LNCAP (cell line): ENCODE results near the gene ADD1.

Experiments
- TF ChIP-seq, protein P1 (sequence below): fragments of 450-650 bp; IDR thresholded peaks from 2 replicates; pipeline ENCODE4 v1.5.1; 2017; ENCODE audit warnings: mild to moderate bottlenecking

Gene ADD1

DNA sequence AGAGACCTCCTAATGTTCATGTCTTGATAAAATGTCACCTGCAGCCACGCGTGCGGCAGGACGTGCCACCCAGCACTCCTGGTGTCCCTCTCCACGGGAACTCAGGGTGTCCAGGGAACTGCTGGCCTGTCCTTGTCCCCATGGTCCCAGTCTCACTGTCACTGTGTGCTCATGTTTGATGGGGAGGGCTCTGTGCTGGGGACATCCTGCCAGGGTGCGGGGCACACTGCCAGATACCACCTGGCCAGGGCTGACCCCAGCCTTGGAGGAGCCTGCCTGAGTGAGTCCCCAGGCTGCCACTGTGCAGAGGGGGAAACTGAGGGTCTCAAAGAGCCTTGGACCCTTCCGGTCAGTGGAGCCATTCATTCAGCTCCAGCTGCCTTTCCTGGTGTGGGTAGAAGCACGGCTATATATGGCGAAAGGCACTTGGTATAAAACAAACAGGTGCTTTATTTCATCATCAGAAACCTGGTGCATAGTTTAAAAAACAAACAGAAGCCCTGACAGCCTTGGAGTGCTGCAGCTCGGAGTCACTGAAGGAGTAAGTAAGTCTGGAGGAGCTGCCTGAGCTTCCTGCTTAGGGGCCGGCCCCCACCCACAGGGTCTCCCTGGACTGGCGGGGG is 86.6 kb downstream of the ADD1 start:
- TF ChIP-seq, protein P1, sequence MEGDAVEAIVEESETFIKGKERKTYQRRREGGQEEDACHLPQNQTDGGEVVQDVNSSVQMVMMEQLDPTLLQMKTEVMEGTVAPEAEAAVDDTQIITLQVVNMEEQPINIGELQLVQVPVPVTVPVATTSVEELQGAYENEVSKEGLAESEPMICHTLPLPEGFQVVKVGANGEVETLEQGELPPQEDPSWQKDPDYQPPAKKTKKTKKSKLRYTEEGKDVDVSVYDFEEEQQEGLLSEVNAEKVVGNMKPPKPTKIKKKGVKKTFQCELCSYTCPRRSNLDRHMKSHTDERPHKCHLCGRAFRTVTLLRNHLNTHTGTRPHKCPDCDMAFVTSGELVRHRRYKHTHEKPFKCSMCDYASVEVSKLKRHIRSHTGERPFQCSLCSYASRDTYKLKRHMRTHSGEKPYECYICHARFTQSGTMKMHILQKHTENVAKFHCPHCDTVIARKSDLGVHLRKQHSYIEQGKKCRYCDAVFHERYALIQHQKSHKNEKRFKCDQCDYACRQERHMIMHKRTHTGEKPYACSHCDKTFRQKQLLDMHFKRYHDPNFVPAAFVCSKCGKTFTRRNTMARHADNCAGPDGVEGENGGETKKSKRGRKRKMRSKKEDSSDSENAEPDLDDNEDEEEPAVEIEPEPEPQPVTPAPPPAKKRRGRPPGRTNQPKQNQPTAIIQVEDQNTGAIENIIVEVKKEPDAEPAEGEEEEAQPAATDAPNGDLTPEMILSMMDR: no peak

DNA sequence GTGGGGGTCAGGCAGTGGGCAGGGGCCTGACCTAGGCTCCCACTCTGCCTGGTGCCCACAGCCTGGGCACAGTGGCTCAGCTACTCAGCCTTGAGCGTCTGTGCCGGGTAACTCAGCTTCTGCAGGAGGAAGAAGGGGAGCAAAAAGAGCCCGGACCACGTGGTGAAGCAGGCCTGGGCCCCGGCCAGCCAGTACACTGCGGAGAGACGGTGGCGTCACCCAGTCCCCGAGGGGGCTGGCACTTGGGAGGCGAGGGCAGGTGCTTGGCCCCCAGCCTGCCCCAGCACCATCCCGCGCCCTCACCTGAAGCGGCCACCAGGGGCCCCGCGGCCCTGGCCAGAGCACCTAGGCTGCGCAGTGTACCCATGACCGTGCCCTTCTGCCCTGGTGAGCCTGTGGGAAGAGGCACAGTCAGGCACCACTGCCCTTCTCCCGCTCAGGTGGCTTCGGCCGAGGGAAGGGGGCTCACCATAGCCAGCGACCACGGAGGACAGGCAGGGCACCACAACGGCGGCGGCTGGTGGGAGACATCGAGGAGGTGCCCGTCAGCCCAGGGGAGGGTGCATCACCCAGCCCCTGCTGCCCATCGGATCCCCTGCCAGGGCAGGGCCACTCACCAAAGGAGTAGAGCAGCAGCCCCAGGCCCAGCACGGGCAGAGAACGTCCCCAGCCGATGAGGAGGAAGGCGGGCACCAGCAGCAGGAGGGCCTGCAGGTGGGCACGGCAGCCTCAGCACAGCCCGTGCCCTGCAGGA is 87.3 kb downstream of the ADD1 start:
- TF ChIP-seq, protein P1: peak; percentile 38; the same call in 1 of the 2 replicates

DNA sequence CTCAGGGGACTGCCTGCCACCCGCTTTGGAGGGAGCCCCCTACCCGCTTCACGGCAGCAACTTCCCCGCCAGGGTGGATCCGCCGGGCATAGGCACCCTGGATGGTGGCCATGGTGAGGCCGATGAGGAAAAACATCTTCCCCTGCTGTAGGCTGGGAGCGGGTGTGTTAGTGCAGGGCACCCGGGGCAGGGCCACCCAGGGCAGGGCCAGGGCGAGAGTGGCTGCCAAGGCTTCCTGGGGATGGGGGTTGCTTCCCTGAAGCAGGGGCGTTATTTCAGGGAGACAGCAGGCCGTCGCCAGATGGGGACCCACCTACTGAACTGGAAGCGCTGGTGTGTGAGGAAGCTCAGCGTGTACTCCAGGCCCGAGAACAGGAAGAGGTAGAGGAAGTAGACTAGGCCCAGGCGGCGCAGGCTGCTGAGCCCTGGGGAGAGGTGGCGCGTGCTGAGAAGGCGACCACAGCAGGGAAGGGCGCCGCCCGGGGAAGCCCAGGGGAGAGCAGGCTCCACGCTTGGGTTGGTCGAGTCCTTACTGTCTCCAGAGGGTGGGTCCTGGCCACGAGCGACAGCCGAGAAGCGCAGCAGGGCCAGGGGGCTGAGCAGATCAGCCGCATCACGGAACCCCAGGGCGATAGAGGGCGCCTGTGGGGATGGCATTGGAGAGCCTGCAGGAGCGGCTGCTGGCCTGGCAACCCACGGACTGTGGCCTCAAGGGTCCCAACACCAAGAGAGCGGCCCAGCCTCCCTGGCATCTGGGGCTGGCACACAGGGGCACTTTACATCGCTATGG is 88.1 kb downstream of the ADD1 start:
- TF ChIP-seq, protein P1: no peak

DNA sequence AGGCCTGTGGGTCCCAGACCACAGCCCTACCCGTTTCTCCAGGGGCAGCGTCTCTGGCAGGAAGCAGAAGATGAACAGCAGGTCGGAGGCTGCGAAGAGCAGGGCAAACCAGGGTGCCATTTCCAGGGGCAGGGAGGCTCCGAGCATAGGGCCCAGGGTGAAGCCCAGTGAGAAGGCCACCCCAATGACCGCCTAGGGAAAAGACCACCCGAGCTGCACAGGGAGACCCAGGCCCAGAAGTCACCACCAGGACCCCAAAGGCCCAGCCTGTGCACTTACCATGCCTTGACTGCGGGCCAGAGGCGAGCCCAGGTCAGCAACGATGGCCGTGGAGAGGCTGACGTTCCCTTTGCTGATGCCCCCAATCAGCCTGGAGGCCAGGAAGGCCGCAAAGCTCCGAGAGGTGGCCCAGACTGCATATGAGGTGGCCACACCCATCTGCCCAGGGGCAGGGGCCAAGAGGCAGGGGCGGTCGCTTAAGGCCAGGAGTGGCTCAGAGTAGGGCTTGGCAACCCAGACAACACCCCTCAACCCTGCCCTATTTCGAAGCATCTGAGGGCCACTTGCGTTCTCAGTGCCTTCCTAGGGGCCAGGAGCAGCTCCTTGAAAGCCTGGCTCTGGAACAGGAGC is 88.8 kb downstream of the ADD1 start:
- TF ChIP-seq, protein P1: no peak

DNA sequence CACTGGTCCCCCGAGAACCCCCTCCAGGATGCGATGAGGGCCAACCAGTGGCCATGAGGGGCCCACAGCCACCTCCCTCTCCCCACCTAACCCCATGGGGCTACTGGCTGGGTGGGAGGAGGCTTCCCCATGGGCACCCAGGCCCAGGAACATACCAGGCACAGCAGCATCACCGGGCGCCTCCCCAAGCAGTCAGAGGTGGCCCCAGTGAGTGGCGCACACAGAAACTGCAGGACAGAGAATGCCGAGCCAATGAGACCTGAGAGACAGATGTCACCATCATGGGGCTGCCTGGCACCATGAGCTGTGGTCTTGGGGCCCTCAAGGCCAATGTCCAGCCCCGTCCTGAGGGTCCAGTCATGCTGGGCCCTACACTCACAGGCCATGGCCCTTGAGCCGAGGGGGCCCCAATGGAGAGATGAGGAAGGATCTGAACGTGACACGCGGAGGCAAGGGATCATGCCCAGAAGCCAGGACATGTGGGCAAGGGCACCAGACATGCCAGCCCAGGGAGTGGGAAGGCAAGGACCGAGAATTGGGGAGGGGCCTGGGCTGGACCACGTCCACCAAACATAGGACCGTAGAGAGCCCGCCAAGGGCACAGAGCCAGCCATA is 89.4 kb downstream of the ADD1 start:
- TF ChIP-seq, protein P1: no peak

DNA sequence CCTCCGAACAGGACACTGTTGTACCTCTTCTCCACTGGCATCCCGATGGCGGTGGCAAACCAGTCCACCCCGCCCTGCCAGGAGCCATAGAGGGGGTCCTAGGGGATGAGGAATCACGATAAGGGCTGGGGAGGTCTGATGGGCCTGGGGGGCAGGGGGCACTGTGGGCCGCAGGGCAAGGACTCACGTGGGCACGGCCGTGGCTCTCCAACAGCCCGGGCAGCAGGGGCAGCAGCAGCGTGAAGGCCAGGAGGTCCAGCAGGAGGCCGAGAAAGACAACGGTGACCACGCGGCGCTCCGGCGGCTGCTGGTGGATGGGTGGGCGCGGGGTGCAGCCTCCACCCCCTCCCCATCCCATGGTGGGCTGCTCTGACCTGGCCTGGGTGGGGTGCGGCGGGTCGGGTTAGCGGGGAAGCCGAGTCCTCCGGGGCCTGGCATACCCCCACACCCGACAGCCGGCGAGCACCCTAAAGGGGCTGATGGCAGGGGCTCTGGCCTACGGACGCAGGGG is 90.0 kb downstream of the ADD1 start:
- TF ChIP-seq, protein P1: no peak
